Bone marrow (tissue), 2 donors: ENCODE results near the gene KAZN.

ENCODE experiments used
- DNase-seq, 2 donors: peaks; one replicate each; lab custom pipeline; 2025; lab: John Stamatoyannopoulos, UW

KAZN gene

GRCh38 chr1:14590411-14591180, 7.9 kb upstream of the KAZN start:
- no peak for DNase-seq

GRCh38 chr1:14591600-14591999, 6.9 kb upstream of the KAZN start:
- DNase-seq: no peak

- DNase-seq: no peak
Observed at GRCh38 chr1:14592004-14592631, 6.4 kb upstream of the KAZN start.

- no peak for DNase-seq
Observed at GRCh38 chr1:14593302-14593701, 5.2 kb upstream of the KAZN start.

GRCh38 chr1:14594045-14594444, 4.4 kb upstream of the KAZN start:
- no peak for DNase-seq

GRCh38 chr1:14596591-14596990, 1.9 kb upstream of the KAZN start:
- no peak for DNase-seq

GRCh38 chr1:14597343-14598006, 1.0 kb upstream of the KAZN start:
- no peak for DNase-seq

- no peak for DNase-seq
Observed at GRCh38 chr1:14598007-14598497, 433 bp upstream of the KAZN start.

- no peak for DNase-seq
Observed at GRCh38 chr1:14599183-14599791, 802 bp downstream of the KAZN start.

- no peak for DNase-seq
Observed at GRCh38 chr1:14599800-14600199, 1.3 kb downstream of the KAZN start.

GRCh38 chr1:14600405-14601112, 2.1 kb downstream of the KAZN start:
- DNase-seq: no peak

GRCh38 chr1:14602136-14602535, 3.7 kb downstream of the KAZN start:
- DNase-seq: no peak

- no peak for DNase-seq
Observed at GRCh38 chr1:14603645-14604044, 5.2 kb downstream of the KAZN start.

GRCh38 chr1:14604414-14604813, 5.9 kb downstream of the KAZN start:
- DNase-seq: no peak

GRCh38 chr1:14605945-14606344, 7.5 kb downstream of the KAZN start:
- no peak for DNase-seq

GRCh38 chr1:14606632-14607031, 8.1 kb downstream of the KAZN start:
- DNase-seq: no peak

- no peak for DNase-seq
Observed at GRCh38 chr1:14607295-14607694, 8.8 kb downstream of the KAZN start.

- DNase-seq: no peak
Observed at GRCh38 chr1:14608308-14608707, 9.8 kb downstream of the KAZN start.

- no peak for DNase-seq
Observed at GRCh38 chr1:14610761-14611160, 12.3 kb downstream of the KAZN start.

- DNase-seq: no peak
Observed at GRCh38 chr1:14611792-14612191, 13.3 kb downstream of the KAZN start.

GRCh38 chr1:14612256-14612655, 13.8 kb downstream of the KAZN start:
- DNase-seq: no peak

GRCh38 chr1:14613926-14614325, 15.4 kb downstream of the KAZN start:
- no peak for DNase-seq
